HepG2 (cell line): ENCODE data around the gene KISS1R. TPM values are rescaled to one million over a fixed set of nuclear protein-coding genes. Genes with fewer than 3 reads are reported as not detected.

Experiments
- ATAC-seq: fragments of 200-7000 bp; cut with Tn5 transposase; 3 replicates; pipeline ENCODE4 v1.9.1; 2020; ENCODE audit warnings: mild to moderate bottlenecking, moderate library complexity
- BruUV-seq: library from RNA; stranded (reverse); fragments of 400-500 nt; replicated peaks from 2 replicates; lab custom pipeline; 2021; lab: Mats Ljungman, UMichigan
- CTCF ChIA-PET: fragments of 300-600 bp; formaldehyde crosslinking; extraction: SDS; loops from one replicate; lab custom pipeline; 2021; ENCODE audit warnings: low total read pairs, inconsistent platforms, low intra/inter-chr PET ratio; lab: Yijun Ruan, JAX
- POLR2A ChIA-PET: fragments of 350-600 bp; sonication (Branson Sonifier 250); formaldehyde crosslinking; loops from one replicate; lab custom pipeline; 2020; ENCODE audit warnings: antibody characterized with exemption, inconsistent platforms; lab: Yijun Ruan, JAX
- DNase-seq: peaks from one replicate; pipeline ENCODE4 v3.0.0-alpha.2; 2015; ENCODE audit warnings: low spot score
- FAIRE-seq: peaks from 3 replicates; lab custom pipeline; 2011; peaks lifted over from hg19 to GRCh38; lab: Jason Lieb, UNC
- H2AFZ ChIP-seq: one replicate; pipeline ENCODE4 v1.6.1; 2011; ENCODE audit warnings: low read length, inconsistent platforms
- H3K27ac ChIP-seq: fragments of 300-600 bp; 3 replicates; pipeline ENCODE4 v1.8.0; 2011; ENCODE audit warnings: mixed run types, mild to moderate bottlenecking, mixed read lengths, low read length, inconsistent platforms; ENCODE audit not compliant: insufficient read depth; ENCODE audit errors: extremely low read length
- H3K27me3 ChIP-seq, 2 experiments: fragments of 200-600 bp in 1 of 2; 2 replicates in 1 of 2; 3 replicates in 1 of 2; pipeline versions ENCODE4 v1.6.0 to v1.8.0; 2011; ENCODE audit warnings: low read length in 2 of 2, mild to moderate bottlenecking in 2 of 2, moderate library complexity in 2 of 2, inconsistent platforms in 1 of 2; ENCODE audit not compliant: insufficient read depth in 2 of 2, control insufficient read depth in 1 of 2
- H3K36me3 ChIP-seq, 2 experiments: fragments of 200-600 bp in 1 of 2; replicated peaks in 1 of 2; 2 replicates in 1 of 2; 3 replicates in 1 of 2; pipeline versions ENCODE4 v1.5.1 to v1.8.0; 2011; ENCODE audit warnings: low read length in 2 of 2, inconsistent platforms in 1 of 2; ENCODE audit not compliant: insufficient read depth in 2 of 2, control insufficient read depth in 1 of 2
- H3K4me1 ChIP-seq: 2 replicates; pipeline ENCODE4 v1.5.1; 2012; ENCODE audit warnings: low read length, inconsistent platforms; ENCODE audit not compliant: insufficient read depth
- H3K4me2 ChIP-seq: 2 replicates; pipeline ENCODE4 v1.6.0; 2011; ENCODE audit warnings: low read depth, low read length, inconsistent platforms
- H3K4me3 ChIP-seq, 3 experiments: fragments of 200-600 bp in 1 of 3; sonication (generic), shearing (Covaris generic) in 1 of 3; replicated peaks in 1 of 3; 2 replicates each; pipeline ENCODE4 v1.5.1; 2011 to 2016; ENCODE audit warnings: low read length in 3 of 3, inconsistent platforms in 2 of 3, low read depth in 2 of 3, mild to moderate bottlenecking in 2 of 3, control low read depth in 1 of 3, mixed read lengths in 1 of 3; ENCODE audit not compliant: insufficient read depth in 1 of 3
- H3K79me2 ChIP-seq: one replicate; pipeline ENCODE4 v1.6.1; 2011; ENCODE audit warnings: low read length, inconsistent platforms; ENCODE audit not compliant: insufficient read depth
- H3K9ac ChIP-seq: 2 replicates; pipeline ENCODE4 v1.6.0; 2011; ENCODE audit warnings: mild to moderate bottlenecking, low read depth, low read length, inconsistent platforms; ENCODE audit not compliant: insufficient read depth
- H3K9me3 ChIP-seq: 2 replicates; pipeline ENCODE4 v1.5.1; 2012; ENCODE audit warnings: mild to moderate bottlenecking, low read length
- H4K20me1 ChIP-seq: 2 replicates; pipeline ENCODE4 v1.6.0; 2011; ENCODE audit warnings: inconsistent platforms, mild to moderate bottlenecking, low read length, moderate library complexity; ENCODE audit not compliant: insufficient read depth
- AGO2 ChIP-seq: fragments of 200-400 bp; formaldehyde crosslinking; optimal IDR thresholded peaks from 2 replicates; pipeline ENCODE3; 2017; ENCODE audit warnings: mild to moderate bottlenecking, low read depth, low read length, moderate library complexity
- FUBP1 ChIP-seq: sonication (generic); formaldehyde crosslinking; IDR thresholded peaks from 2 replicates; pipeline ENCODE4 v1.5.1; 2020; ENCODE audit warnings: missing genetic modification reagents, mild to moderate bottlenecking, borderline replicate concordance
- MTF2 ChIP-seq: sonication (generic); formaldehyde crosslinking; IDR thresholded peaks from 2 replicates; pipeline ENCODE4 v1.5.0; 2020; ENCODE audit warnings: missing genetic modification reagents, borderline replicate concordance
- POLR2G ChIP-seq: fragments of 200-400 bp; formaldehyde crosslinking; IDR thresholded peaks from 2 replicates; pipeline ENCODE4 v1.6.1; 2018; ENCODE audit warnings: mild to moderate bottlenecking, low read depth, low read length, moderate library complexity
- RBM22 ChIP-seq: fragments of 200-400 bp; formaldehyde crosslinking; optimal IDR thresholded peaks from 2 replicates; pipeline ENCODE3; 2017; ENCODE audit warnings: mild to moderate bottlenecking, low read length, moderate library complexity
- ZBTB38 ChIP-seq: sonication (generic); formaldehyde crosslinking; IDR thresholded peaks from 2 replicates; pipeline ENCODE4 v1.5.1; 2020; ENCODE audit warnings: mild to moderate bottlenecking, missing genetic modification reagents
- ZNF367 ChIP-seq: sonication (generic); formaldehyde crosslinking; IDR thresholded peaks from 2 replicates; pipeline ENCODE4 v1.4.0; 2020; ENCODE audit warnings: missing genetic modification reagents, borderline replicate concordance
- ZNF687 ChIP-seq: sonication (generic); formaldehyde crosslinking; IDR thresholded peaks from 2 replicates; pipeline ENCODE4 v1.5.1; 2020; ENCODE audit warnings: mild to moderate bottlenecking, missing genetic modification reagents, moderate library complexity
- WGBS: methylation state at CpG from one replicate; pipeline ENCODE4 v1.1.6; 2017; ENCODE audit warnings: low lambda C conversion rate; 5-methylcytosine and 5-hydroxymethylcytosine counted together
- in situ Hi-C: cut with HindIII; loops from 2 replicates; pipeline ENCODE4 v1.10.0; 2017; ENCODE audit warnings: low pct_unique_long_range_greater_than_20kb; ENCODE audit not compliant: extremely low pct_ligation_motif_present
- intact Hi-C: fragments of 100-400 bp; cut with micrococcal nuclease; formaldehyde crosslinking; loops from one replicate; pipeline ENCODE4 v1.10.0; 2022; ENCODE audit not compliant: unreplicated experiment
- polyA plus RNA-seq, 8 experiments: library from polyadenylated mRNA; depleted of rRNA in 3 of 8; stranded (reverse) in 7 of 8; unstranded in 1 of 8; fragments of >200 nt; fragmentation: Illumina TruSeq in 4 of 8; extraction: Trizol in 4 of 8; gene quantifications; 2 replicates each; pipeline versions ENCODE4 v1.2.1 to v1.2.3, GENCODE V29; 2011 to 2016; ENCODE audit warnings: low read depth in 4 of 8, missing spikeins in 1 of 8, mixed read lengths in 1 of 8; ENCODE audit not compliant: insufficient read depth in 1 of 8
- total RNA-seq, 5 experiments: library from RNA; depleted of rRNA; stranded (reverse); fragments of >200 nt; fragmentation: Illumina TruSeq; extraction: Trizol; gene quantifications; 2 replicates each; pipeline ENCODE4 v1.2.3, GENCODE V29; 2016; ENCODE audit warnings: low read depth in 1 of 5

KISS1R gene
- total and polyA plus RNA-seq, 2 of the 13 experiments (the other 11 are each of a cell fraction or from before 2014, with no cell fraction given), result 1.1 to 10.2 TPM

GRCh38 chr19:941292-942132, 24.4 kb downstream of the KISS1R start:
- ChIA-PET POLR2A (interaction anchor here (2.6 kb wide), 1 partner anchor 11 kb away, joined by 18 read pairs; no protein-coding TSS in a partner anchor), CTCF (no interaction called here)
- intact Hi-C loops (no loop called here), in situ Hi-C loops (no loop called here)
- Histone ChIP-seq H3K4me3 (no peak overlapping the region), H3K9ac (no peak overlapping the region), H3K79me2 (peaks cover 82% of the 10 kb centered on the region), H3K4me2 (no peak overlapping the region), H4K20me1 (peaks cover 77% of the 10 kb centered on the region; the same call in 1 of the 2 replicates), H3K27ac (no peak overlapping the region), H3K27me3 (no peaks in the 10 kb centered on the region; a peak in 1 of 5 replicates), H3K9me3 (no peaks in the 10 kb centered on the region), H3K4me1 (peaks cover 43% of the 10 kb centered on the region), H2AFZ (no peak overlapping the region), H3K36me3 (peaks cover 27 to 76% of the 10 kb centered on the region in 2 experiments)
- no TSS peak for BruUV-seq
- TF ChIP-seq MTF2 (CRISPR knock-in tag) (no peak), ZNF367 (CRISPR knock-in tag) (no peak), ZBTB38 (peak; percentile 10; the same call in 1 of the 2 replicates), POLR2G (peak; percentile 12; the same call in 1 of the 2 replicates), FUBP1 (CRISPR knock-in tag) (no peak), AGO2 (peak; percentile 11), ZNF687 (CRISPR knock-in tag) (peak; percentile 16; the same call in 1 of the 2 replicates), RBM22 (peak; percentile 24)
- FAIRE-seq (no peak), ATAC-seq (no peak), DNase-seq (no peak)
- WGBS, result 97% methylated on average over 25 of the region's 45 CpGs
